ENCODE results near the gene SHISAL1.

SHISAL1 gene

GRCh38 chr22:44298406-44299091 lies 14.2 kb downstream of the SHISAL1 start:
- no peak for DNase-seq

DNA sequence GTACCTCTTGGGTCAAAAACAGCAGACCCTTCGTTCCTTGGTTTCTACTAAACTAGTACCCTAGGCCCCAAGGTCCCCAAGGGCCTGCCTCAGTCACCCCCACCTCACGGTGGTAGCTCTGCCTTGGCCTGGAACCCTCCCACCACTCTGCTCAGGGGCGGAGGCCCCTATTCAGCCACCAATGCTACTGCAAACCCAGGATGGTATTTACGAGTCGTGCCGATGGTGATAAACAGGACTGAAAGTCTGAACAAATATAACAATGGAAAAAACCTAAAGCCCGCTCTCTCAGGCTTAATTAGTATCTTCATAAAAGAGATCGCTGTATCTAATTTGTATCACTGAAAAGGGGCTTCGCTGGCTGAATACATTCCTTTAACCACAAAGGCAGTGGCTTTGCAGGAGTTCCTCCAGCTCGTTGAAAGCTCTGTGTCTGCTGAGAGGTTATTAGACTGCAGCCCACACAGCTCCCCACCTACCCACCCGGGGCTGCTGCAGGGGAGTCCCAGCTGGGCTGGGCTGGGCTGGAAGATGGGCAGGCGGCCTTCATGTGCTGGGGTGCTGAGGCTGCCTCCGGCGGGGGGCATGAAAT lies 15.2 kb downstream of the SHISAL1 start:
- no peak for DNase-seq

DNA sequence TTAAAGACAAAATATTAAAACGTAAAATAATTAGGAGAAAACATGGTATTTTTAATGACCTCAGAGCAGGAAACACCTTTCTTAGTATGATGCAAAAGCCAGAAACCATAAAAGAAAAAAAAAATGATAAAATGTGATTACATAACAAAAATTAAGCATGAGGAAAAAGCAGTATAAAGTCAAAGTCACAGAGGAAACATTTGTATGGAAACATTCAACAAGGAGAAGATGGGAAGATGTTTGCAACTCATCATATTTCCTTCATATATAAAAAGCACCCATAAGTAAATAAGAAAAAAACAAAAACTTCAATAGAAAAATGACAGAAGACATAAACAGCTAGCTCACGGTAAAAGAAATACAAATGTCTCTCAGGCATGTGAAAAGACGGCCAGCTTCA lies 17.3 kb downstream of the SHISAL1 start:
- DNase-seq, result no peak

- DNase-seq, result no peak
Observed at GRCh38 chr22:44293876-44294275, 18.9 kb downstream of the SHISAL1 start.

- DNase-seq, result no peak
Observed at GRCh38 chr22:44293034-44293433, 19.7 kb downstream of the SHISAL1 start.

DNA sequence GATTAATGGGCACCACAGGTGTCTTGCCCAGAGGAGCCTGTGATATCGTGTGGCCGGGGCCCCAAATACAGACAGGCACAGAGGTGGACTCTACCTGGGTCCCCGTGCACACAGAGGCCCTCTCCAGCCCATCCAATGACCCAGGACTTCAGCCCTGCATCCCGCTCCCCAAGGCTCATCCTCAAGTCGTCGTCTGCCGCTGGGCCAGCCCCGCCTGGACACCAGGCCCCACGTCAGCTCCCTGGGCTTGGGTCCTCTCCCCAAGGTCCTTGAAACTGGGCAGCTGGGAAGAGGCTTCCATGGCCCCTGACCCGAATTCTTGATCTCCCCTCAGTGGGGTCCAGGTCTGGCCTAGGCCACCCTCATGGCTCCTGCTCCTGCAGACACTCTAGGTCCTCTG lies 20.2 kb downstream of the SHISAL1 start:
- no peak for DNase-seq

GRCh38 chr22:44291674-44292360 lies 20.9 kb downstream of the SHISAL1 start:
- DNase-seq, result no peak

GRCh38 chr22:44291265-44291664 lies 21.5 kb downstream of the SHISAL1 start:
- DNase-seq, result no peak

DNA sequence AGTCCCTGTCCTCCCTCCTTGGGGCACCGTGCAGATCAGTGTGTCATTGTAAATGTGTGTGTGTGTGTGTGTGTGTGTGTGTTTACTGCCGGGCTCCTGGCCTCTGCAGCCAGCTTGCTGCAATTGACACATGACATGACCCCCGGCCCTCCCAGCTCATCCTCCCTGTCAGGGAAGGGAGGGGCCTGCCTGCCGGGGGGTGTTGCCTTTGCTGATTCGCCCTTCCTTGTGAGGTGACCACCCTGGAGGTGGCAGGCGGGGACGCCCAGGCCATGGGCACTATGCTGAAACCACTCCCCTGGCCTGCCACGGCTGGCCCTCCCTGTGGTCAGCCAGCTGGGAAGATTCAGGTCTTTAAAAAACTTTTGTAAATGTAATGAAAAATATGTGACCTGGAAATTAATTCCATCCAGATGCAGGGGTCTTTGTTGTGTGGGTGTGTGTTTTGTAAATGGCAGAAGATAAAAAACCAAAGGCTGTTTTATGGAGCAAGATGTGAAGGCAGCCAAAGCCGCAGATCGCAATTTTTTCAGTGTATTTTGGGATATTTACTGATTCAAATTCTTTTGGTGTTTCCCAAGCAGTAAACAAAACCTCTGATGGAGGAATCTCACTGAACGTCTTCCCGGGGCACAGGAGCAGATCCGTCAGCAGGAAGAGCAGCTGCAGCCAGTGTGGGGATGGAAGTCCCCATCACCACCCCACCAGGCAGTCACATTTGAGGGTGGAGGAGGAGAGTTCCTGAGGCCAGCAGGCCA lies 23.2 kb downstream of the SHISAL1 start:
- no peak for DNase-seq

GRCh38 chr22:44288913-44289312 lies 23.8 kb downstream of the SHISAL1 start:
- DNase-seq, result no peak

- no peak for DNase-seq
Observed at GRCh38 chr22:44287741-44288140, 25.0 kb downstream of the SHISAL1 start.

GRCh38 chr22:44287121-44287693 lies 25.5 kb downstream of the SHISAL1 start:
- no peak for DNase-seq

- no peak for DNase-seq
Observed at GRCh38 chr22:44286646-44287045, 26.1 kb downstream of the SHISAL1 start.

DNA sequence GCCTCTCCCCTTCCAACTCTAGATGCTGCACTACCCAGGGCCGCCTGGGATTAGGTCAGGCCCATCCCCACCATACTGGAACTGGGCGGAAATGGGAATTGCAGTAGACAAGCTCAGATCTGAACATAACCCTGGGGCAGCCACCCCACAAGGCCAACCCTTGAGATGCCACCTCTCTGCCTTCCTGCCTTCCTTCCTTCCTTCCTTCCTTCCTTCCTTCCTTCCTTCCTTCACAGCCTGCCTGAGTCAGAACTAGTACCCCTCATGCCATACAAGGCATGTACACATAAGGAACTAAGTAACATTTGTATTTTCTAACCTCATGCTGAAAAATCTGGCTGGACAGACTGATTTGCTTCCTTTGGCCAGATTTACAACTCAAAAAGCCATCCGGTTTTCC lies 28.0 kb downstream of the SHISAL1 start:
- no peak for DNase-seq

DNA sequence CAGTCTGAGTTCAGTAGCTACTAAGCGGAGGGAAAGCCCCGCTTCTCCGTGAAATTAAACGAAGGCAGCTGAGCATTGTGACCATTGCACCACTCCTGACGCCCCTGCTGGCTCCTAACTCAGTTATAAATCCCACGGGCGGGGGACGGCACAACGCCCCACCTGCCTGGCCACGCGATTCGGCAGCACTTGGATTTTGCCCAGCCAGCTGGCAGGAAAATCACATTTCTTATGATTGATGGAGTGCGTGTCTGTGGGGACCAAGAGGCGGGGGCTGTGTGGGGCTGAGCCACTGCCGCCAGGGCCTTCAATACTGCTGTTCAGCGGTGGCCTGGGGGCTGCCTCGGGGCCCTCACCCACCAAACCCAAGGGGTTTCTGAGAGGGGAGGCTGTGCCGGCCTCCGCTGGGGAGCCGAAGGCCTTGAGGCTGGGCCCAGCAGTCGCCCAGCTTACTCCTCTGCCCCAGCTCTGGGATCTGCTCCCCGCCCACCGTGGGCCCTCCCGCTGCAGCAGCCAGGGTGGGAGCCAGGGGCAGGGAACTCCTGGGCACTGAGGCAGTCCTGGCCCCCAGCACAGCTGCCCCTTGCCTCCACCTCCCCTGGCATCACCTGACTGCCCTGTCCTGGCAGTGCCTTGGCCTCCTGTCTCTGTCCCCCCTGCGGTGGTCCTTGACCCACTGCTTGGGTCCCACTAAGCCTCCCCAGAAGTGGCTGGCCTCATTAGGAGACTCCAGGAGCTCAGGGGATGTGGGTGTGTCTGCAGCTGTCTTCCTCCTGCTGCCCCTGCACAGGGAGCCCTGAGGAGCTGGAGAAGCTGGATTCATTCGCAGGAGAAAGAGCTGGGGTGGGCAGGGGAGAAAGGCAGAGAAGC lies 30.7 kb downstream of the SHISAL1 start:
- no peak for DNase-seq

DNA sequence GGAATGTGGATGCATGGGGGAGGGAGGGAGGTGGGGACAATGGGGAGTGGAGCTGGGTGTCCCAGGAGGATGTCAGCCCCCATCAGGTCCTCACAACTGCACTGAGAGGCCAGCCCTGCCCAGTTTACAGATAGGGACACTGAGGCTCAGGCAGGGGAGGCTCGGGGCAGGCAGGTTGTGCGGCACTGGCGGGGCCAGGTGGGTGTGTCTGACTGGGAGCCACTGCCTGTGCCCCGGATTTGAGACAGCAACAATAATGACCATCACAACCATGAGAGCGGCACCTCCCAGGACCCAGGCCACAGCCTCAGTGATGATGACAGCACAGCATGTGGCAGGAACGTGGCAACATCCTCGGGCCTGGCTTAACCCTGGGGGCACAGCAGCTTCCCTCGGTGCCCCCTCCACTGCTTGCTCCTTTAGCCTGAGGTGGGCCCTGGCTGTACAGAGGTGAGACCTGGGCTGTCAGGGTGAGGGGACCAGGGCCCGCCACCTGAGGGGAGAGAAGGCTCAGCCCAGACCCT lies 32.0 kb downstream of the SHISAL1 start:
- no peak for DNase-seq

DNA sequence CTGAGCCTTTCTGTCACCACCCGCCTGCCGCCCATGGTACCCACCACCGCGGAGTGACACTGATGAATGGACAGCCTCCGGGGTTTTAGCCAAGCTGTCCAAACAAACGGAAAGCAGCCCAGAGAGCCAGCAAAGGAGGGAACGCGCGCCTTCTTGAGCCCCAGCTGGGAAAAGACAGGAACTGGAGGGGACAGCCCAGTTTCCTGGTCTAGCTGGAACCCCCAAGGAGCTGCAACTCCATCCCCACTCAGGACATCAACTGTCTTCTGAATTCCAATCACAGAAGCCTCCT lies 33.7 kb downstream of the SHISAL1 start:
- DNase-seq, result no peak

GRCh38 chr22:44278243-44279068 lies 34.3 kb downstream of the SHISAL1 start:
- no peak for DNase-seq

DNA sequence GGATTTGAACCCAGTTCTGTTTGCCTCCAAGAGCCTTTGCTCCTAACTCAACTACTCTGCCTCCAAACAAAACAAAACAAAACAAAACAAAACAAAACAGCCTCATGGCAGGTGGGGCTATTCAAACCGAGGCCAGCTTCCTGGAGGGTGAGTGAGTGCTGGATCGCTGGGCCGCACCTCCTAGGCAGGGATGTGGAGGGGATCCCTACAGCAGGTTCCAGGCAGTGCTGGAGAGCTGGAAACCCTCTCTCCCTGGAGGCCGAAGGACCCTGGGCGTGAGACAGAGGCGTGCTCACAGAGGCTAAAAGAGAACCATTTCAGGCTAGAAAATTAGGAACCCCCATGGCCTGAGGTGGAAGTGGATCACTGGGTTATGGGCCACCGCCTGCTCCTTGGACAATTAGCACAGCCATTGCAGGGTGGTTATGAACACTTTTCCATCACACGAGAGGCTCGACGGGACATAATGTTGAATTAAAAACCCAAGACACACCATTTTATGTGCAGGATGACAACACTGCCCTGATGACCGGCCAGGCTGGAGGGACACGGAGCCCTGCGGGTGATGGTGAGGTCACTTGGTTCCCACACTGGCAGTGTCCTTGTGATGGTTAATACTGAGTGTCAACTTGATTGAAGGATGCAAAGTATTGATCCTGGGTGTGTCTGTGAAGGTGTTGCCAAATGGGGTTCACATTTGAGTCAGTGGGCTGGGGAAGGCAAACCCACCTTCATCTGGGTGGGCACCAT lies 35.2 kb downstream of the SHISAL1 start:
- DNase-seq, result no peak

DNA sequence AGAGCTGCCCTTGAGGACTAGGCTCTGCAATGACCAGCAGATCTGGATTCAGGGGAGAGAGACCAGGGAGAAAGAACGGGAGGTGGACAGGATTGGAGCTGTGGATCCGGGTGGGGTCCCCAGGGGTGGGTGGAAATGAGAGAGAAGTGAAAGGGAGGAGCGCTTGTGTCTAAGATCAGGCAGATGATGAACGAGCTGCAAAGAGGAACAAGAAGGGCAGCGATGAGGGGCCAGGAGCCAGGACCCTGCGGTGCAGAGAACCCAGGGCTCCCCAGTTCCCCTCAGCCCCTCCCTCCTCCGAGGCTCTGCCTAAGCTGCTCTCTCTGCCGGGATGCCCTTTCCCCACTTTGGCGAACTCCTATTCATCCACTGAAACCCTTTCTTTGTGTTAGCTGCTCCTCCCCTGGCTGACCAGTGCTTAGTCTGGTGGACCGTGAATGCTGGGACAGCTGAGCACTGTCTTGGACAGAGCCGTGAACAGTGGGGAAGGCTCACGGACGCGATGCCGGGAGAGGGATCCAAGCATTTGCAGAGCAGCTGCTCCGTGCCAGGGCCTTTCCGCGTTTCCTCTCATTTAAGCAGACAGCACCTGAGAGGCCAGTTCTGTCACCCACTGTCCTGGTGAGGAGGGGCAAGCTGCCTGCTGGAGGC lies 35.9 kb downstream of the SHISAL1 start:
- DNase-seq, result no peak

Measured in NCI-H748 treated with DMSO at 0.1 percent for 48 hours (cell line).